Measurements from ENCODE around the gene FYN.
A peak's percentile ranks its signal among the peaks of the same experiment; 100 is the strongest.

Gene FYN

GRCh38 chr6:111680015-111680712 lies 193.1 kb downstream of the FYN start:
- Mint-ChIP-seq H3K36me3 (peaks cover 27% of the 10 kb centered on the region), H3K27me3 (no peaks in the 10 kb centered on the region)

GRCh38 chr6:111679126-111679858 lies 194.0 kb downstream of the FYN start:
- Mint-ChIP-seq H3K4me1 (peaks cover 84% of the 10 kb centered on the region), H3K27ac (peak overlapping the region; percentile 56), H3K27me3 (no peaks in the 10 kb centered on the region), H3K9me3 (no peaks in the 10 kb centered on the region), H3K4me3 (no peak overlapping the region), H3K36me3 (peaks cover 25% of the 10 kb centered on the region)

More at GRCh38 chr6:111680015-111680712, 193.1 kb downstream of the FYN start:
- H3K27ac Mint-ChIP-seq = peak overlapping the region; percentile 56
- peaks cover 86% of the 10 kb centered on the region for H3K4me1 Mint-ChIP-seq
- no peaks in the 10 kb centered on the region for H3K9me3 Mint-ChIP-seq
- H3K4me3 Mint-ChIP-seq = no peak overlapping the region

- Mint-ChIP-seq H3K27me3 (no peaks in the 10 kb centered on the region), H3K27ac (no peak overlapping the region), H3K36me3 (peaks cover 22% of the 10 kb centered on the region), H3K4me3 (no peak overlapping the region), H3K4me1 (peaks cover 66% of the 10 kb centered on the region), H3K9me3 (no peaks in the 10 kb centered on the region)
Observed at GRCh38 chr6:111677249-111677990, 195.8 kb downstream of the FYN start.

- Mint-ChIP-seq H3K9me3 (no peaks in the 10 kb centered on the region), H3K27ac (peak overlapping the region; percentile 23), H3K4me3 (no peak overlapping the region), H3K27me3 (no peaks in the 10 kb centered on the region), H3K4me1 (peaks cover 55% of the 10 kb centered on the region), H3K36me3 (peaks cover 18% of the 10 kb centered on the region)
Observed at GRCh38 chr6:111676383-111676782, 196.9 kb downstream of the FYN start.

- Mint-ChIP-seq H3K27ac (peak overlapping the region; percentile 77), H3K27me3 (no peaks in the 10 kb centered on the region), H3K9me3 (no peaks in the 10 kb centered on the region), H3K4me1 (peaks cover 50% of the 10 kb centered on the region), H3K4me3 (no peak overlapping the region), H3K36me3 (peaks cover 24% of the 10 kb centered on the region)
Observed at GRCh38 chr6:111674883-111675282, 198.4 kb downstream of the FYN start.

- peak overlapping the region; percentile 92 for H3K27ac Mint-ChIP-seq
Observed at GRCh38 chr6:111674413-111674812, 198.8 kb downstream of the FYN start.

GRCh38 chr6:111673937-111674336 lies 199.3 kb downstream of the FYN start:
- Mint-ChIP-seq H3K4me3 (no peak overlapping the region), H3K27me3 (no peaks in the 10 kb centered on the region), H3K9me3 (no peaks in the 10 kb centered on the region), H3K36me3 (peaks cover 28% of the 10 kb centered on the region), H3K4me1 (peaks cover 40% of the 10 kb centered on the region), H3K27ac (peak overlapping the region; percentile 65)

More at GRCh38 chr6:111674413-111674812, 198.8 kb downstream of the FYN start:
- H3K4me3 Mint-ChIP-seq = no peak overlapping the region
- H3K4me1 Mint-ChIP-seq = peaks cover 45% of the 10 kb centered on the region
- H3K36me3 Mint-ChIP-seq = peaks cover 28% of the 10 kb centered on the region
- no peaks in the 10 kb centered on the region for H3K9me3 Mint-ChIP-seq
- H3K27me3 Mint-ChIP-seq = no peaks in the 10 kb centered on the region

- no peaks in the 10 kb centered on the region for H3K9me3 Mint-ChIP-seq
- peaks cover 26% of the 10 kb centered on the region for H3K36me3 Mint-ChIP-seq
- no peak overlapping the region for H3K4me3 Mint-ChIP-seq
- no peaks in the 10 kb centered on the region for H3K27me3 Mint-ChIP-seq
- H3K27ac Mint-ChIP-seq = peak overlapping the region; percentile 65
- peaks cover 36% of the 10 kb centered on the region for H3K4me1 Mint-ChIP-seq
Observed at GRCh38 chr6:111673532-111673931, 199.7 kb downstream of the FYN start.

GRCh38 chr6:111672761-111673450 lies 200.3 kb downstream of the FYN start:
- Mint-ChIP-seq H3K27ac (peak overlapping the region; percentile 65), H3K27me3 (no peaks in the 10 kb centered on the region)

GRCh38 chr6:111669326-111669725 lies 203.9 kb downstream of the FYN start:
- Mint-ChIP-seq H3K36me3 (peaks cover 40% of the 10 kb centered on the region), H3K4me3 (no peak overlapping the region), H3K27ac (peak overlapping the region; percentile 55), H3K9me3 (no peaks in the 10 kb centered on the region), H3K27me3 (no peaks in the 10 kb centered on the region), H3K4me1 (peaks cover 9% of the 10 kb centered on the region)

More at GRCh38 chr6:111672761-111673450, 200.3 kb downstream of the FYN start:
- Mint-ChIP-seq H3K4me1 (peaks cover 32% of the 10 kb centered on the region), H3K9me3 (no peaks in the 10 kb centered on the region), H3K36me3 (peaks cover 32% of the 10 kb centered on the region), H3K4me3 (no peak overlapping the region)

GRCh38 chr6:111668410-111668809 lies 204.8 kb downstream of the FYN start:
- peak overlapping the region; percentile 79 for H3K27ac Mint-ChIP-seq
- H3K4me3 Mint-ChIP-seq = no peak overlapping the region
- peaks cover 38% of the 10 kb centered on the region for H3K36me3 Mint-ChIP-seq
- peaks cover 8% of the 10 kb centered on the region for H3K4me1 Mint-ChIP-seq
- no peaks in the 10 kb centered on the region for H3K27me3 Mint-ChIP-seq
- H3K9me3 Mint-ChIP-seq = no peaks in the 10 kb centered on the region

GRCh38 chr6:111667931-111668330 lies 205.3 kb downstream of the FYN start:
- peak overlapping the region; percentile 79 for H3K27ac Mint-ChIP-seq

GRCh38 chr6:111666847-111667246 lies 206.4 kb downstream of the FYN start:
- peak overlapping the region; percentile 4 for H3K27ac Mint-ChIP-seq
- no peaks in the 10 kb centered on the region for H3K9me3 Mint-ChIP-seq
- no peak overlapping the region for H3K4me3 Mint-ChIP-seq
- H3K36me3 Mint-ChIP-seq = peaks cover 34% of the 10 kb centered on the region
- no peaks in the 10 kb centered on the region for H3K27me3 Mint-ChIP-seq
- peaks cover 8% of the 10 kb centered on the region for H3K4me1 Mint-ChIP-seq

More at GRCh38 chr6:111667931-111668330, 205.3 kb downstream of the FYN start:
- H3K27me3 Mint-ChIP-seq = no peaks in the 10 kb centered on the region
- no peaks in the 10 kb centered on the region for H3K9me3 Mint-ChIP-seq
- peaks cover 8% of the 10 kb centered on the region for H3K4me1 Mint-ChIP-seq
- H3K36me3 Mint-ChIP-seq = peaks cover 34% of the 10 kb centered on the region
- H3K4me3 Mint-ChIP-seq = no peak overlapping the region

- Mint-ChIP-seq H3K27me3 (no peaks in the 10 kb centered on the region), H3K36me3 (peaks cover 26% of the 10 kb centered on the region), H3K9me3 (no peaks in the 10 kb centered on the region), H3K4me3 (no peak overlapping the region), H3K4me1 (peaks cover 3% of the 10 kb centered on the region), H3K27ac (peak overlapping the region; percentile 85)
Observed at GRCh38 chr6:111664565-111665030, 208.7 kb downstream of the FYN start.
